CD8-positive, alpha-beta memory T cell (primary cell): ENCODE results near the gene GASK1B. TPM values are rescaled to one million over a fixed set of nuclear protein-coding genes. Genes with fewer than 3 reads are reported as not detected.

ENCODE experiments used
- CTCF ChIA-PET: fragments of 350-600 bp; sonication (Branson Sonifier 250); formaldehyde crosslinking; loops from one replicate; lab custom pipeline; 2021; ENCODE audit warnings: antibody characterized with exemption; lab: Charles Lee
- POLR2A ChIA-PET: fragments of 350-600 bp; sonication (Branson Sonifier 250); formaldehyde crosslinking; loops from one replicate; lab custom pipeline; 2021; ENCODE audit warnings: antibody characterized with exemption; lab: Charles Lee
- DNase-seq, 5 donors: peaks; one replicate each; pipeline versions ENCODE4 v3.0.0 to v3.0.0-alpha.2; 2020 to 2022; ENCODE audit warnings: mixed read lengths in 1 of 5
- H3K27ac ChIP-seq: one replicate; pipeline ENCODE4 v1.7.0; 2013; ENCODE audit warnings: low read depth, mild to moderate bottlenecking, low read length, moderate library complexity
- H3K27me3 ChIP-seq: 2 replicates; pipeline ENCODE4 v1.7.0; 2013; ENCODE audit warnings: low read length, mild to moderate bottlenecking; ENCODE audit not compliant: insufficient read depth, poor library complexity, severe bottlenecking
- H3K36me3 ChIP-seq: 2 replicates; pipeline ENCODE4 v1.7.0; 2013; ENCODE audit warnings: mild to moderate bottlenecking, low read length, moderate library complexity; ENCODE audit not compliant: insufficient read depth
- H3K4me1 ChIP-seq: 2 replicates; pipeline ENCODE4 v1.7.0; 2013; ENCODE audit warnings: mild to moderate bottlenecking, low read length, moderate library complexity; ENCODE audit not compliant: insufficient read depth
- H3K4me3 ChIP-seq: 2 replicates; pipeline ENCODE4 v1.7.0; 2013; ENCODE audit warnings: mild to moderate bottlenecking, low read length
- H3K9me3 ChIP-seq: 2 replicates; pipeline ENCODE4 v1.7.0; 2013; ENCODE audit warnings: mild to moderate bottlenecking, low read length
- H3K27ac Mint-ChIP-seq, 8 donors: one replicate each; pipeline ENCODE4 v1.8.0; 2020 to 2021; ENCODE audit warnings: mixed read lengths in 8 of 8, mild to moderate bottlenecking in 6 of 8, inconsistent platforms in 3 of 8, moderate library complexity in 3 of 8
- H3K27me3 Mint-ChIP-seq, 2 donors: one replicate each; pipeline ENCODE4 v1.8.0; 2020 to 2021; ENCODE audit warnings: mixed read lengths in 2 of 2, mild to moderate bottlenecking in 1 of 2, moderate library complexity in 1 of 2
- H3K36me3 Mint-ChIP-seq, 3 donors: one replicate each; pipeline ENCODE4 v1.8.0; 2020 to 2021; ENCODE audit warnings: mixed read lengths in 3 of 3, inconsistent platforms in 1 of 3, mild to moderate bottlenecking in 1 of 3
- H3K4me1 Mint-ChIP-seq, 3 donors: one replicate each; pipeline ENCODE4 v1.8.0; 2020 to 2021; ENCODE audit warnings: mixed read lengths in 3 of 3, inconsistent platforms in 1 of 3, mild to moderate bottlenecking in 1 of 3
- H3K4me3 Mint-ChIP-seq, 7 donors: one replicate each; pipeline ENCODE4 v1.8.0; 2020 to 2021; ENCODE audit warnings: mixed read lengths in 7 of 7, mild to moderate bottlenecking in 6 of 7, moderate library complexity in 4 of 7, inconsistent platforms in 2 of 7
- H3K9me3 Mint-ChIP-seq, 5 donors: one replicate each; pipeline ENCODE4 v1.8.0; 2020 to 2022; ENCODE audit warnings: mixed read lengths in 5 of 5, mild to moderate bottlenecking in 3 of 5, moderate library complexity in 2 of 5, inconsistent platforms in 1 of 5
- polyA plus RNA-seq: library from polyadenylated mRNA; unstranded; fragments of 300-500 nt; fragmentation: Illumina TruSeq; gene quantifications from one replicate; pipeline ENCODE4 v1.2.3, GENCODE V29; 2021
- total RNA-seq, 2 experiments: library from RNA; stranded (reverse); gene quantifications; one replicate each; pipeline ENCODE4 v1.2.3, GENCODE V29; 2021

GASK1B gene
- total and polyA plus RNA-seq, 3 experiments from 2014 or later, result 0.29 to 0.48 TPM; not detected in 1

DNA sequence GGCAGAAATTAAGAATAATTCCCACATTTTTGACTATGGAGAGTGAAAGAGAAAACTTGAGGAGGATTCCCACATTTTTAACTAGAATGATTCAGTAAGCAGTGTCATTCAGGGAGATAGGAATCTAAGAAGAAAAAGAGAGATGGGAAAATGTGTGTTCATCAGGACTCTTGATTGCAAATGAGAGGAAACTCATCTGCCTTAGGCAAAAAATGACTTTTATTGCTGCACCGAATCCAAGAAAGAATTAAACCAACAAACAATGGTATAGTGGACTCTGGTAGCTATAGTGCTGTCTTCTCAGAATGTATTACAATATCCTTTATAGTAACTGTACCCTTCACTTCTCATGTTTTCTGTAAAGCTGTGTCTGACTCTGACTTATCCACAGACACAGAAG, 22.5 kb upstream of the GASK1B start:
- CTCF ChIA-PET, result no interaction called here
- Mint-ChIP-seq H3K36me3 (no peaks in the 10 kb centered on the region), H3K4me1 (peaks cover 0 to 3% (median 0%) of the 10 kb centered on the region in 3 donors), H3K9me3 (peaks cover 0 to 3% (median 0%) of the 10 kb centered on the region in 5 donors), H3K27ac (no peak overlapping the region), H3K27me3 (peaks cover 0 to 2% of the 10 kb centered on the region in 2 donors), H3K4me3 (no peak overlapping the region)
- POLR2A ChIA-PET, result no interaction called here
- Histone ChIP-seq H3K9me3 (no peaks in the 10 kb centered on the region), H3K4me1 (no peaks in the 10 kb centered on the region), H3K27ac (no peak overlapping the region), H3K27me3 (no peaks in the 10 kb centered on the region), H3K36me3 (no peaks in the 10 kb centered on the region), H3K4me3 (no peak overlapping the region)
- DNase-seq, result no peak

DNA sequence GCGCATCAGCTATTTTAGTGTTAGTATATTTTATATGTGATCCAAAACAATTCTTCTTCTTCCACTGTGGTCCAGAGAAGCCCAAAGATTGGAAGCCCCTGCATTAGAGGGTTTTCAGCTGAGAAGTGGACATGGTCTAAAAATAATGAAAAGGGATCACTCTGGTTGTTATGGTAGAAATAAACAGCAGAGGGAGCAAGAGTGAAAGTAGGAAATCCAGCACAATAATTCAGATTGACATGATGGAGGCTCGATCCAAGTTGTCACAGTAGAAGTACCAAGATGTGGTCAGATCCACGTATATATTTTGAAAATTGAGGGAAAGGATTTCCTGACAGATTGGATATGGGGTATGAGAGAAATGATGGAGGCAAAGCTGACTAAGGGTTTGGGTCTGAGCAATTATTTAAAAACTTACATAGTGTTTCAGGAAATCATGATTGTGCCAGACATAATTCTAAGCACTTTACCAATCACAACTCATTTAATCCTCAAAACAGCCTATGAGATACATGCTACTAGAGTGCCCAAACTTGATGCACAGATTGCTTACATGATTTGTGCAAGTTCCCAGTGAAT, 20.4 kb upstream of the GASK1B start:
- Histone ChIP-seq H3K27ac (no peak overlapping the region), H3K4me1 (no peaks in the 10 kb centered on the region), H3K4me3 (no peak overlapping the region), H3K36me3 (no peaks in the 10 kb centered on the region), H3K9me3 (no peaks in the 10 kb centered on the region), H3K27me3 (no peaks in the 10 kb centered on the region)
- CTCF ChIA-PET, result no interaction called here
- POLR2A ChIA-PET, result no interaction called here
- Mint-ChIP-seq H3K27ac (no peak overlapping the region), H3K9me3 (peaks cover 0 to 6% (median 0%) of the 10 kb centered on the region in 5 donors), H3K4me1 (peaks cover 0 to 3% (median 0%) of the 10 kb centered on the region in 3 donors), H3K27me3 (peaks cover 0 to 2% of the 10 kb centered on the region in 2 donors), H3K36me3 (no peaks in the 10 kb centered on the region), H3K4me3 (no peak overlapping the region)
- no peak for DNase-seq

DNA sequence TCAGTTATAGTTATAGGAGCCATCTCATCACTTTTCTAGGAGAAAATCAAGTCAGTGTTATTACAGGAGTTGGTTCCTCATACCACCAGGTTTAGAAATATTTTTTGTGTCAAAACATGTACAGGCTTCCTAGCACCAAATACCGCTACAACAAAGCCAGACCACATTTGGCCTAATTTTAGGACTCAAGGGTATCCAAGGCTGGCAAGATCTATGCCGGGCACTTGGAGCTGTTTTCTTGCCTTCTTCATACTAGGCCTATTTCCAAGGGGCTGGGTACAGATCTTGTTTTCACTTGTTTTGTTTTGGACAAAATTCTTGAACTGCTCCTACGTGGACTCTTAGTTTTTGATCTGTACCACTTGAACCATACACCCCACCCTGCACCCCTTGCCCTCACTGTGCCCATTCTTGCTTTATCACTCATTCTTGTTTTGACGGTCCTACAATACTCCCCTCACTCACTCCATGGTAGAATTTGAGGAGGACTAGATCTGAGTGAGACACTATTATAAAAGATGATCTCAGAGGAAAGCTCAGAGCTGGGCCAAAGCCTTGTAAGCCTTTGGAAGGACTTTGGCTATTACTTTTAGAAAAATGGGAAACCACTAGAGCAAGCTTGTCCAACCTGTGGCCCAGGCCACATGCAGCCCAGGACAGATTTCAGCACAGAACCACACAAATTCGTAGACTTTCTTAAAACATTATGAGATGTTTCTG, 19.8 kb upstream of the GASK1B start:
- H3K9me3 Mint-ChIP-seq, result peaks cover 0 to 6% (median 0%) of the 10 kb centered on the region in 5 donors
- no peak overlapping the region for H3K27ac Mint-ChIP-seq
- CTCF ChIA-PET, result no interaction called here
- Histone ChIP-seq H3K36me3 (no peaks in the 10 kb centered on the region), H3K27ac (no peak overlapping the region), H3K4me1 (no peaks in the 10 kb centered on the region), H3K9me3 (no peaks in the 10 kb centered on the region), H3K27me3 (no peaks in the 10 kb centered on the region), H3K4me3 (no peak overlapping the region)
- no peaks in the 10 kb centered on the region for H3K36me3 Mint-ChIP-seq
- DNase-seq, result no peak
- peaks cover 0 to 2% of the 10 kb centered on the region in 2 donors for H3K27me3 Mint-ChIP-seq
- no peak overlapping the region for H3K4me3 Mint-ChIP-seq
- POLR2A ChIA-PET, result no interaction called here
- peaks cover 0 to 3% (median 0%) of the 10 kb centered on the region in 3 donors for H3K4me1 Mint-ChIP-seq

DNA sequence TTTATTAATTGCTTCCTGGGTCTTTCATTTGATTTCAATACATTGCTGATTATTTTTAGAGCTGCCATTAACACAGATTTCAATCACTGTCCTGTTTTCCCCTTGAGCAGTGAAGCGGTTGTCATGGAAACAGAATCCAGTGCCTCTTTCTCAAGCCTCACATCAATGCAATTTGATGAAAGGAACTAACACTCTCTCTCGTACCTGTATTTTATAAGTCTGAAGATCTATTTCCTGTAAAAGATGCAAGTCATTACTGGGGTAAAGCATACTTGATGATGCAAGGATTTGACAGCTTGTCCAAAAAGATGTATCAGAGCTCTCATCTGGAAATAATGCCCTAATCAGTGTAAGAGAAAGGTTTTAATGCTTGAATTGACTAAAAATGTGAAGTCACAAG, 17.9 kb upstream of the GASK1B start:
- CTCF ChIA-PET, result no interaction called here
- Mint-ChIP-seq H3K36me3 (no peaks in the 10 kb centered on the region), H3K27ac (no peak overlapping the region), H3K9me3 (peaks cover 0 to 6% (median 0%) of the 10 kb centered on the region in 5 donors), H3K4me1 (peaks cover 0 to 3% (median 0%) of the 10 kb centered on the region in 3 donors), H3K27me3 (no peaks in the 10 kb centered on the region), H3K4me3 (no peak overlapping the region)
- Histone ChIP-seq H3K4me1 (no peaks in the 10 kb centered on the region), H3K27ac (no peak overlapping the region), H3K27me3 (no peaks in the 10 kb centered on the region), H3K4me3 (no peak overlapping the region), H3K9me3 (no peaks in the 10 kb centered on the region), H3K36me3 (no peaks in the 10 kb centered on the region)
- POLR2A ChIA-PET, result no interaction called here
- no peak for DNase-seq

DNA sequence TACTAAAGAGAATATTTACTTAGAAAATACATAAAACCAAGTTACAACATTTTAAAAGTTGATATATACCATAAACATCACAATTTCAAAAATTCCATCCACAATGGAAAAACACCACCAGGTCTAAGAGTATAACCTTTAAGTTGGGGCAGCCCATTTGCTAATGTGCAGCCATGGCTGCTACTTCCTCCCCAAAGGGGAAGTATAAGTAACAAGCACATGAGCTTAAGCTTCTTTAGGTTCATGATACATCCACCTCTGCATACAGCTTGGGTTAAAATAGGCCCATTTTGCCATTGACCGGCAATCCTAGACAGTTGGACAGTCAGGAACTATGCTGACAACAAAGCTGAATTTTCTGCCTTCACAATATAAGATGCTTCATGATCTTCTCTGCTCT, 16.6 kb upstream of the GASK1B start:
- Histone ChIP-seq H3K27me3 (no peaks in the 10 kb centered on the region), H3K4me3 (no peak overlapping the region), H3K9me3 (no peaks in the 10 kb centered on the region), H3K27ac (no peak overlapping the region), H3K4me1 (no peaks in the 10 kb centered on the region), H3K36me3 (no peaks in the 10 kb centered on the region)
- DNase-seq, result no peak
- no peaks in the 10 kb centered on the region for H3K27me3 Mint-ChIP-seq
- peaks cover 0 to 4% (median 0%) of the 10 kb centered on the region in 5 donors for H3K9me3 Mint-ChIP-seq
- CTCF ChIA-PET, result no interaction called here
- no peaks in the 10 kb centered on the region for H3K36me3 Mint-ChIP-seq
- peaks cover 0 to 3% (median 0%) of the 10 kb centered on the region in 3 donors for H3K4me1 Mint-ChIP-seq
- no peak overlapping the region for H3K27ac Mint-ChIP-seq
- no peak overlapping the region for H3K4me3 Mint-ChIP-seq
- POLR2A ChIA-PET, result no interaction called here

DNA sequence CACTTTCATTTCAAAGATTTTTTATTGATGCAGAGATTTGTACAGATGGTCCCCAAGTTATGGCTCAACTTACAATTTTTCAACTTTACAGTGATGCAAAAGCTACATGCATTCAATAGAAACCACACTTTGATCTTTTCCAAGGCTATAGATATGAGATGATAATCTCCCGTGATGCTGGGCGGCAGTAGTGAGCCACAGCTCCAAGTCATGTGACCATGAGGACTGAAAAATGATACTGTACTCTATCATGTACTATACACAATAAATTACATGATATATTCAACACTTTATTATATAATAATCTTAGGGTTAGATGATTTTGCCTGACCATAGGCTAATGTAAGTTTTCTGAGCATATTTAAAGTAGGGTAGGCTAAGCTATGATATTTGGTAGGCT, 14.0 kb upstream of the GASK1B start:
- POLR2A ChIA-PET, result no interaction called here
- peaks cover 0 to 6% (median 0%) of the 10 kb centered on the region in 5 donors for H3K9me3 Mint-ChIP-seq
- no peak overlapping the region for H3K4me3 Mint-ChIP-seq
- H3K27me3 Mint-ChIP-seq, result no peaks in the 10 kb centered on the region
- no peak overlapping the region for H3K27ac Mint-ChIP-seq
- H3K4me1 Mint-ChIP-seq, result no peaks in the 10 kb centered on the region
- H3K4me3 ChIP-seq, result no peak overlapping the region
- no peak overlapping the region for H3K27ac ChIP-seq
- no peaks in the 10 kb centered on the region for H3K36me3 Mint-ChIP-seq
- DNase-seq, result no peak
- CTCF ChIA-PET, result no interaction called here
- no peaks in the 10 kb centered on the region for H3K27me3 ChIP-seq
- no peaks in the 10 kb centered on the region for H3K36me3 ChIP-seq
- H3K4me1 ChIP-seq, result no peaks in the 10 kb centered on the region
- no peaks in the 10 kb centered on the region for H3K9me3 ChIP-seq

DNA sequence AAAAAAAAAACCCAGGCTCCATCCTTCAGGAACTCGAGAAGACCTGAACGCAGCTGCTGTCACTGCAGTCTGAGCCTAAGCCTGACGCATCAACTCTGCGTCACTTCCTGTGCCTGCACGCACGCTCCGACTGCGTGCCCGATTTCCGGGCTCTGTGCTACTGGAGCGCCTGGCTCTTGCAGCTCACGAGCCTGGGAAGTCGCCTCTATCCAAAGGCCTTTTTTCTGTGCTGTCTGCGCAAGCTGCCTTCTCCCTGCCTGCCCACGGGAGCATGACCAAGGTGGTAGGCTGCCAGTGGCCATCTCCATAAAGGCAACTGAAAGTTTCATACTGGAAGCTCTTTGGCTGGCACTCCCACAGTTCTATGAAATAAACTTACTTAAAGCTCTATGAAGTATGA, 9.9 kb upstream of the GASK1B start:
- CTCF ChIA-PET, result no interaction called here

DNA sequence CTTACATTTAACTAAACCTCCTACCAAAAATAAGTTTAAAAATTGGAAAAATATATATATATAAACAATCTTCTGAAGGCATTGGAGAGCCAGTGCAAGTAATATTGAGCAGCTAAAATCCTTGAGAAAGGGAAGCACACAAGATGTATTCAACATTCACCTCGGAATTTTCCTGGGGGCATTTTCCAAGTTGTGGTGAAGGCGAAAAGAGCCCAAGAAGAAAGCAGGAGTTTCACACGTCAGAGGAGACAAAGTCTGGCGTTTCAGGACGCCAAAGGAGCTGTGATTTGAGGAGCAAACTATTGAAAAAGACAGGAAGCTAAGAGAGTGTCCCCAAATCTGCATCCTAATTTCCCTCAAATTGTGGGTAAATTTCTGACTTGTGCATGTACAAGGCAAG, 9.1 kb upstream of the GASK1B start:
- Mint-ChIP-seq H3K4me3 (no peak overlapping the region), H3K27ac (no peak overlapping the region), H3K27me3 (no peaks in the 10 kb centered on the region), H3K4me1 (no peaks in the 10 kb centered on the region), H3K9me3 (peaks cover 0 to 2% (median 0%) of the 10 kb centered on the region in 5 donors), H3K36me3 (no peaks in the 10 kb centered on the region)
- Histone ChIP-seq H3K27me3 (no peaks in the 10 kb centered on the region), H3K4me1 (no peaks in the 10 kb centered on the region), H3K9me3 (no peaks in the 10 kb centered on the region), H3K36me3 (no peaks in the 10 kb centered on the region), H3K27ac (no peak overlapping the region), H3K4me3 (no peak overlapping the region)
- no peak for DNase-seq
- CTCF ChIA-PET, result no interaction called here
- POLR2A ChIA-PET, result no interaction called here

More for the DNA sequence above, 9.9 kb upstream of the GASK1B start:
- H3K4me1 Mint-ChIP-seq, result no peaks in the 10 kb centered on the region
- Histone ChIP-seq H3K4me1 (no peaks in the 10 kb centered on the region), H3K4me3 (no peak overlapping the region), H3K9me3 (no peaks in the 10 kb centered on the region), H3K36me3 (no peaks in the 10 kb centered on the region), H3K27ac (no peak overlapping the region), H3K27me3 (no peaks in the 10 kb centered on the region)
- POLR2A ChIA-PET, result no interaction called here
- no peak for DNase-seq
- no peak overlapping the region for H3K27ac Mint-ChIP-seq
- no peaks in the 10 kb centered on the region for H3K27me3 Mint-ChIP-seq
- peaks cover 0 to 2% (median 0%) of the 10 kb centered on the region in 5 donors for H3K9me3 Mint-ChIP-seq
- no peak overlapping the region for H3K4me3 Mint-ChIP-seq
- H3K36me3 Mint-ChIP-seq, result no peaks in the 10 kb centered on the region
